K562 (cell line): ENCODE results near the gene TLE4.

Experiments
- BRCA1 ChIP-seq, 2 experiments: fragments of 450-650 bp in 1 of 2; sonication (generic) in 1 of 2; formaldehyde crosslinking in 1 of 2; IDR thresholded peaks; 2 replicates each; pipeline versions ENCODE4 v1.5.0 to v1.6.1; 2017 to 2020; ENCODE audit warnings: mild to moderate bottlenecking in 1 of 2, missing genetic modification reagents in 1 of 2
- CHD7 ChIP-seq: fragments of 200-600 bp; sonication (generic); IDR thresholded peaks from one replicate; pipeline ENCODE4 v1.6.1; 2012; ENCODE audit warnings: mild to moderate bottlenecking, low read depth, low read length, inconsistent platforms
- EP300 ChIP-seq: IDR thresholded peaks from 2 replicates; pipeline ENCODE4 v1.6.1; 2012; ENCODE audit warnings: low read length, improper control_type of control experiment
- EZH2 ChIP-seq: IDR thresholded peaks from 2 replicates; pipeline ENCODE4 v1.6.1; 2012; ENCODE audit warnings: low read depth, mild to moderate bottlenecking, inconsistent platforms, low read length, borderline replicate concordance
- POLR2A ChIP-seq: fragments of 450-650 bp; conservative IDR thresholded peaks from 2 replicates; pipeline ENCODE4 v1.6.1; 2016
- POLR2AphosphoS5 ChIP-seq: IDR thresholded peaks from 2 replicates; pipeline ENCODE4 v1.6.1; 2011; ENCODE audit warnings: mild to moderate bottlenecking, low read depth, low read length, moderate library complexity; ENCODE audit not compliant: control insufficient read depth, insufficient read depth
- RFX5 ChIP-seq: IDR thresholded peaks from 2 replicates; pipeline ENCODE4 v1.6.1; 2011; ENCODE audit warnings: low read depth, mild to moderate bottlenecking, improper control_type of control experiment, low read length
- SREBF2 ChIP-seq: sonication (generic); formaldehyde crosslinking; IDR thresholded peaks from 2 replicates; pipeline ENCODE4 v1.4.0; 2020; ENCODE audit warnings: mild to moderate bottlenecking, missing genetic modification reagents
- ZNF184 ChIP-seq: sonication (generic); formaldehyde crosslinking; IDR thresholded peaks from 2 replicates; pipeline ENCODE4 v1.5.0; 2020; ENCODE audit warnings: missing genetic modification reagents

DNA sequence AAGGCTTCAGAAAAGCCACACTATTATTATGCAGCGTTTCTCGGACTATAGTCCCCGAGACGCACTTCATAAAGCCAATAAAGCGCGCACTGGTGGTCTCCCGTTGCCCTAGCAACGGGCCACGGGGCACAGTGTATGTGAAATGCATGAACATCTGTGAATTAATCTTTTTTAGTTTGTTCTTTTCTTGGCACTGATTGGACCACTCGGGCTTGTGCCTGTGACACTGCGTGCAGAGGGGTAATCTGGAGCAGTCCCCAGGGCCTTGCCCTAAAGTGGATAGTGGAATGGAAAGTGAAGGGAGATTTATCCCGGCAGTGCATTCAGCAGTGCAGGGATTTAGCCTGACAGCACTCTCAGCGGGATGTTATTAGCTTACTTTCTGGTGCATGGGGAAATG, 92.1 kb downstream of the TLE4 start:
- no peak for TF ChIP-seq RFX5
- TF ChIP-seq POLR2A, result no peak
- TF ChIP-seq EZH2, result no peak
- no peak for TF ChIP-seq EP300
- no peak for TF ChIP-seq CHD7
- no peak for TF ChIP-seq POLR2AphosphoS5
- no peak for TF ChIP-seq SREBF2 (CRISPR knock-in tag)
- no peak for TF ChIP-seq ZNF184 (CRISPR knock-in tag)
- no peak for TF ChIP-seq BRCA1 (IDR thresholded peaks at IDR 0.05)
- TF ChIP-seq BRCA1 (CRISPR knock-in tag; IDR thresholded peaks at IDR 0.05), result no peak
